Activated naive CD4-positive, alpha-beta T cell treated with Interleukin-2 at 50 U/mL for 16 hours (primary cell): Measurements from ENCODE around the gene SUPV3L1.
"Not testable (repeated sequence)": the region's sequence is repeated elsewhere in the genome, so short reads cannot be mapped to it uniquely, and the experiment has no call there.

Experiments
- DNase-seq: peaks from one replicate; pipeline ENCODE4 v3.0.0-alpha.2; 2020

Gene SUPV3L1

DNA sequence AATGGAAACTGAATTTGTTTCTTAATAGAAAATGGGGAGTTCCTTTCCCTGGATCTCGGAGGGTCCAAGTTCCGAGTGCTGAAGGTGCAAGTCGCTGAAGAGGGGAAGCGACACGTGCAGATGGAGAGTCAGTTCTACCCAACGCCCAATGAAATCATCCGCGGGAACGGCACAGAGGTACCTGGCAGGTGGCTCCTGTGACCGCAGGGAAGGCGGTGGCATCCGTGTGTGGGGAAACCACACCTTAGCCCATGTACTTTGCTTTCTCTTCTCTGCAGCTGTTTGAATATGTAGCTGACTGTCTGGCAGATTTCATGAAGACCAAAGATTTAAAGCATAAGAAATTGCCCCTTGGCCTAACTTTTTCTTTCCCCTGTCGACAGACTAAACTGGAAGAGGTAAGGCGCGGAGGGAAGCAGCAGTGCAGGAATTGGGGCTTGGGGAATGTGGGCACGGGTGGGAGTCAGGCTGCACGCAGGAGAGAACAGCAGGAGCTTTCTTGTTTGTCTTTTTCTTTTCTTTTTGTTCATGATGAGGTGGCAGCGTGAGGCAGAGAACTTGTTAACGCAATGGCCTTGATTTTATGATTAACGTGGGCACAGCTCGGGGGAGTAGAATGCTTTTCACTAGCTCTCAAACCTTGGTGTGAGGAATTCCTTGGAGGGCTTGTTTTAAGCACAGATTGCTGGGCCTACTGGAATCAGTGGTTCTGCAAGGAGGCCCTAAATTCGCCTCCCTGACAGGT is 52.9 kb downstream of the SUPV3L1 start:
- peak; percentile 33 for DNase-seq

- no peak for DNase-seq
Measured at GRCh38 chr10:69234447-69234846, 54.4 kb downstream of the SUPV3L1 start.

DNA sequence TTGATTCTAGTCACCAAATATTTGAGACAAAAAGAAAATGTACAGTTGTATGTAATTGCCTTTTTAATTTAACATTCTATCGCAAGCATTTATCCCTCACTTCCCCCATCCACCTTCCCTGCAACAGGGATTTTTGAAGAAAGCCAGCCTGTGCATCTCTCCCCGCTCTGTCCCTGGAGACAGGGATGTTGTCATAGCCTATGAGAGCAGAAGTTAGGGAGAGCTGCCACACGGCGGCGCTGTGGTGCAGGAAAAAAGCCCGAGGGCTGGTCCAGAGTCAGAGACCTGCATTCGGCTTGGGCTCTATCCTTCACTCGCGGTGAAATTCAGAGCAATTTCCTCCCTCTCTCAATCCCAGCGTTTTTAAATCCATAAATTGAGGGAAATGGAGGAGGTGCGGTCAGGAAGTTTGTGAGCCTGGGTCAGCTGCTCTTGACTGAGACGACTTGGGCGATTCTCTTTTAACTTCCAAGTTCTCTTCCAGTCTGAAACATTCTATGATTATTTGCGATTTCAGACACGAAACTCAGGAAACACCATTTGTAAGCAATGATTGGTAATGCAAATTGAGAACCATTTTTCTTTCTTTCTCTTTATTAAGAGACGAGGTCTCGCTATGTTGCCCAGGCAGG is 57.6 kb downstream of the SUPV3L1 start:
- DNase-seq: peak; percentile 87

- no peak for DNase-seq
Measured at GRCh38 chr10:69239136-69239535, 59.1 kb downstream of the SUPV3L1 start.

DNA sequence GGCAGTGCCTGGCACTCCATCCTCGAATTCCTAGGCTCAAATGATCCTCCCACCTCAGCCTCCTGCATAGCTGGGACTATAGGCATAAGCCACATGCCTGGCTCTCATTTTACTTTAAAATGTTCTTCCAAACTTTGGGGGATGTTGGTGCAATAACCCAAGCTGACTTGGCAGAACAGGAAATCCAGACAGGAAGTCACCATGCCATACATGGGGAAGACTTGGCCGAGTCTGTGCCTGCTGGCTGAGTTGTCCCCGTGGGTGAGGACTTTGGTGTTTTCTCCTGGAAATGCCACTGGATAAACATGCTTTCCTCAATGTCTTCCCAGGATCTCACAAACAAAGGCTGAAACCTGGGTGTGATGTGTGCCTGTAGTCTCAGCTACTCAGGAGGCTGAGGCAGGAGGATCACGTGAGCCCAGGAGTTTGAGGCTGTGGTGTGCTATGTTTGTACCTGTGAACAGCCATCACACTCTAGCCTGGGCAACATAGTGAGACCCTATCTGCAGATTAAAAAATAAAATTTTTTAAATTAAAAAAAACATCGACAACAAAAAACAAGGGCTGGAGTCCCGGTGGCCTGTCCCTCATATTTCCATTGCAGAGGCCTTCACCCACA is 59.9 kb downstream of the SUPV3L1 start:
- no peak for DNase-seq

DNA sequence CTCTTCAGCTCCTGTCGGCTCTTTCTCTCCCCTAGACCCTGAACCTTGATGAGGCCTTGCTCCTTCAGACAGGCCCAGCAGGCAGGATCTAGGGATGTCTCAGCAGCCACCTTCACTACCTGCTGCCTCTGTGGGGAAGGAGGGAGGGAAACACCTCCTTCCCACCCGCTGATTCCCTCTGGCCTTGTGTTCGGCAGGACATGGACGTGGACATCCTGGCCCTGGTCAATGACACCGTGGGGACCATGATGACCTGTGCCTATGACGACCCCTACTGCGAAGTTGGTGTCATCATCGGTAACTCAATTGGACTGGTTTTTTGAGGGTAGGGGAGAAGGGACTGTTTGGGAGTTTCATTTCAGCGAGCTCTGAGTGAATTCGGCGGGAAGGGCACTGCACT is 60.4 kb downstream of the SUPV3L1 start:
- DNase-seq: no peak

DNA sequence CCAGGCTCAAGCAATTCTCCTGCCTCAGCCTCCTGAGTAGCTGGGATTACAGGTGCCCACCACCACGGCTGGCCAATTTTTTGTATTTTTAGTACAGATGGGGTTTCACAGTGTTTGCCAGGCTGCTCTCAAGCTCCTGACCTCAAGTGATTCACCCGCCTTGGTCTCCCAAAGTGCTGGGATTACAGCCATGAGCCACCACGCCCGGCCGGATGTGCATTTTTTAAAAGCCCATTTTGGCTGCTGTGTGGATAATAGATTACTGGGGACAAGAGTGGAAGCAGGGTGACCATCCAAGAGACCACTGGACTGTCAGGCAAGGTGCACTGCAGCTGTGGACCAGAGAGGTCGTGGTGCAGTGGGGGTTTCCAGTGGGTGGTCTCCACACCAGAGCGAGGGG is 61.5 kb downstream of the SUPV3L1 start:
- DNase-seq: no peak

GRCh38 chr10:69242040-69242851 is 62.2 kb downstream of the SUPV3L1 start:
- no peak for DNase-seq

DNA sequence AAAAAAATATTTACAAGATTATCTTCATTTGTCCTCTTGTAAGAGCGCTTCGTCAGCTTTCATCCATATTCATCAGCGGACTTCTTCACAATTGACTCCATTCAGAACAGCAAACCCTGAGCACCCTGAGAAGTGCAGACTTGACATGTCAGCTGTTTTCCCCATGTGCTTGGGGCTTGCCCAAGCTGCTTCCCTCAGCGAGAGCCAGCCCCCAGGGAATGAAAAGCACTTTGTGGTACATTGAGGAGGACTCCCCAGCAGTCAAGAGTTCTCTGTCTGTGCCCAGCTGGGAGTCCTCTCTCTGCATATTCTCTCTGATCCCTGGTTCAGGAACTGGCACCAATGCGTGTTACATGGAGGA is 62.8 kb downstream of the SUPV3L1 start:
- no peak for DNase-seq

GRCh38 chr10:69243817-69244216 is 63.8 kb downstream of the SUPV3L1 start:
- DNase-seq: no peak

DNA sequence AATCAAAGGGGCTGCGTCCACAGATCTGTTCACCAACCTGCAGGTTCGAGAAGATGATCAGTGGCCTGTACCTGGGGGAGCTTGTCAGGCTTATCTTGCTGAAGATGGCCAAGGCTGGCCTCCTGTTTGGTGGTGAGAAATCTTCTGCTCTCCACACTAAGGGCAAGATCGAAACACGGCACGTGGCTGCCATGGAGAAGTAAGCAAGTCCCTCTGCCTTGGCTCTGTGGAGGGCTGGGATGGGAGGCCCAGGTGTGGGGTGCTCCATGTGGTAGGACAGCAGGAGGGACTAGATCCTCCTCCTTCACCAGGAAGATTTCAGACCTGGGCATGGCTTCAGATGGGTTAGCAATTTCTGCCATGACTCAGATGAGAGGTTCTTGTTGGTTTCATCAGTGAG is 66.0 kb downstream of the SUPV3L1 start:
- DNase-seq: no peak

DNA sequence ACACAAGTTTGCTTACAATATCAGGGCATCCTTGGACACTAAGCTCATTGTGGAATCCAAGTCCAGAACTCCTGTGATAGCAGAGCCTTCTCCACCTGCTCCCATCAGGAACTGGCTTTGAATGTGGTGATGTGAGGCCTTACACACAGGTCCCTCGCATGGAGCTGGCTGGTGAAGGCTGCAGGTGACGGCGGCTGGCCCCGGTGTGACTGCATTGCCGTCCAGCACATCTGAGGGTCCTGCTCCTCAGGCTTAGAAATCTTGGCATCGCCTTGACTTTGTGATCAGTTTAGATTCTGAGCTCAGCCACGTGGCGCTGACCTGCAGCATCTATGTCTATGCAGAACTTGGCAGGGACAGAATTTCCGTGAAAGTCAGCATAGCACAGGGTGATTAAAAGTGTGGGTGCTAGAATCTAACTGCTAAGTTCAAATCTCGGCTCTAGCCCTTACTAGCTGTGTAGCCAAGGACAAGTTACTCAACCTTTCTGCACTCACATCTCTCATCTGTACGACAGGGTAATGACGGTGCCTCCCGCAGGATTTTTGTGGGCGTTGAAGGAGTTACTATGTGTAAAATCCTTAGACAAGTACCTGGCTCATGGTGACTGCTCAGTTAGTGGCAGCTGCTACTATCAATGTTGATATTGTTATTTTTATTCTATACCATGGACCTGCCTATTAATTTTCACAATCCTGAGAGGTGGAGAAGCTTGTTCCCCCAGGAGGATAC is 66.7 kb downstream of the SUPV3L1 start:
- no peak for DNase-seq

- DNase-seq: no peak
Measured at GRCh38 chr10:69247313-69247710, 67.3 kb downstream of the SUPV3L1 start.

DNA sequence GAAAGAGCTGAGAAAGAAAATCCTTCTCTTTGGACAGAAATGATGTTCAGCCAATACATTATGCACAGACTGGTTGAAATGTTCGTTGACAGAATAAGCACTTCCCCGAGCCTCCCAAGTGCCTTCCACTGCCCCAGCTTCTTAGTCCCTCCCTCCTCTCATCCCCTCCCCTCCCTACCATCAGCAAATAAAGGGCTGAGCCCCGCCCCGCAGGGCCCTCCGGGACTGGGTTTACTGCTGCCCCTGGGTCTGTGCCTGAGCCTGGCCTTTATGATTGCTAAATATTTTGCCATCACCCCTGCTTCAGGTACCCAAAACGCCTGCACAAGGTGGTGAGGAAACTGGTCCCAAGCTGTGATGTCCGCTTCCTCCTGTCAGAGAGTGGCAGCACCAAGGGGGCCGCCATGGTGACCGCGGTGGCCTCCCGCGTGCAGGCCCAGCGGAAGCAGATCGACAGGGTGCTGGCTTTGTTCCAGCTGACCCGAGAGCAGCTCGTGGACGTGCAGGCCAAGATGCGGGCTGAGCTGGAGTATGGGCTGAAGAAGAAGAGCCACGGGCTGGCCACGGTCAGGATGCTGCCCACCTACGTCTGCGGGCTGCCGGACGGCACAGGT is 68.2 kb downstream of the SUPV3L1 start:
- no peak for DNase-seq

DNA sequence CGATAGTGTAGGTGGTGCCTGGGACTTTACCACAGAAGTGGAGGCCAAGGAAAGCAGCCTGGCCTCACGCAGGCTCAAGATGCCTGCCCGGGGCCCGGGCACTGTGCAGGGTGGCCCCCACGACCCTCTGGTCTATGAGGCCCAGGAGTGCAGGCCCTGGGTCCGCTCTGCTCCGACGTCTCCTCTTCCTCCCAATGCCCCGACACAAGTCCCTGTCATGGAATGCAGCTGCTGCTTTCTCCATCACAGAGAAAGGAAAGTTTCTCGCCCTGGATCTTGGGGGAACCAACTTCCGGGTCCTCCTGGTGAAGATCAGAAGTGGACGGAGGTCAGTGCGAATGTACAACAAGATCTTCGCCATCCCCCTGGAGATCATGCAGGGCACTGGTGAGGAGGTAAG is 70.0 kb downstream of the SUPV3L1 start:
- DNase-seq: no peak

- DNase-seq: not testable (repeated sequence)
Measured at GRCh38 chr10:69251417-69251816, 71.4 kb downstream of the SUPV3L1 start.

GRCh38 chr10:69253171-69253570 is 73.1 kb downstream of the SUPV3L1 start:
- DNase-seq: no peak

- no peak for DNase-seq
Measured at GRCh38 chr10:69254877-69255276, 74.8 kb downstream of the SUPV3L1 start.
